Endodermal cell (in vitro differentiated cells): ENCODE results near the gene CDC16. TPM values are rescaled to one million over a fixed set of nuclear protein-coding genes. Genes with fewer than 3 reads are reported as not detected.

ENCODE experiments used
- DNase-seq: peaks from one replicate; pipeline ENCODE4 v3.0.0-alpha.2; 2017
- H3K27ac ChIP-seq: 2 replicates; pipeline ENCODE4 v1.5.1; 2013; ENCODE audit warnings: mild to moderate bottlenecking, low read depth, low read length, moderate library complexity
- H3K27me3 ChIP-seq: 2 replicates; pipeline ENCODE4 v1.6.1; 2013; ENCODE audit warnings: mild to moderate bottlenecking, low read length, moderate library complexity; ENCODE audit not compliant: insufficient read depth, control insufficient read depth, poor library complexity, severe bottlenecking
- H3K36me3 ChIP-seq: 2 replicates; pipeline ENCODE4 v1.7.0; 2013; ENCODE audit warnings: mild to moderate bottlenecking, low read length, moderate library complexity; ENCODE audit not compliant: control insufficient read depth, insufficient read depth
- H3K4me1 ChIP-seq: one replicate; pipeline ENCODE4 v1.7.0; 2013; ENCODE audit warnings: low read length; ENCODE audit not compliant: control insufficient read depth, insufficient read depth
- H3K4me3 ChIP-seq: 2 replicates; pipeline ENCODE4 v1.5.1; 2013; ENCODE audit warnings: mild to moderate bottlenecking, low read length, moderate library complexity
- H3K9ac ChIP-seq: 2 replicates; pipeline ENCODE4 v1.6.1; 2013; ENCODE audit warnings: mild to moderate bottlenecking, low read length, moderate library complexity; ENCODE audit not compliant: poor library complexity, severe bottlenecking; ENCODE audit errors: extremely low read depth
- H3K9me3 ChIP-seq: 2 replicates; pipeline ENCODE4 v1.6.1; 2013; ENCODE audit warnings: mild to moderate bottlenecking, low read length, moderate library complexity; ENCODE audit not compliant: control insufficient read depth
- H3K27ac Mint-ChIP-seq: 2 replicates; pipeline ENCODE4 v1.8.0; 2020; ENCODE audit warnings: mixed read lengths
- H3K27me3 Mint-ChIP-seq: 2 replicates; pipeline ENCODE4 v1.8.0; 2021; ENCODE audit warnings: mild to moderate bottlenecking, mixed read lengths; ENCODE audit not compliant: insufficient read depth
- H3K36me3 Mint-ChIP-seq: 2 replicates; pipeline ENCODE4 v1.8.0; 2020; ENCODE audit warnings: low read depth, mixed read lengths
- H3K4me1 Mint-ChIP-seq: 2 replicates; pipeline ENCODE4 v1.8.0; 2020; ENCODE audit warnings: mixed read lengths
- H3K4me3 Mint-ChIP-seq: 2 replicates; pipeline ENCODE4 v1.8.0; 2020; ENCODE audit warnings: mild to moderate bottlenecking, moderate library complexity, mixed read lengths
- H3K9me3 Mint-ChIP-seq: 2 replicates; pipeline ENCODE4 v1.8.0; 2020; ENCODE audit warnings: mild to moderate bottlenecking, mixed read lengths
- WGBS, 2 experiments: methylation state at CpG; one replicate each; pipeline versions ENCODE4 v1.1.5 to v1.1.7; 2013; ENCODE audit warnings: missing lambda C conversion rate in 2 of 2, mixed read lengths in 1 of 2; ENCODE audit not compliant: insufficient coverage in 1 of 2, insufficient read length in 1 of 2; 5-methylcytosine and 5-hydroxymethylcytosine counted together
- long read RNA-seq, 4 experiments: library from polyadenylated mRNA in 2 of 4; library from RNA in 1 of 4; library from capped mRNA in 1 of 4; stranded (forward) in 3 of 4; unstranded in 1 of 4; transcript quantifications; one replicate each; pipeline ENCODE4 v2.0.0, GENCODE V29; 2020 to 2021; ENCODE audit warnings: inconsistent platforms in 1 of 4
- polyA plus RNA-seq, 2 experiments: library from polyadenylated mRNA; stranded (reverse); fragments of 50-300 nt; gene quantifications; one replicate each; pipeline ENCODE4 v1.2.3, GENCODE V29; 2013
- total RNA-seq, 2 donors: library from RNA; stranded (reverse); fragmentation: NEBNext Ultra II Directional in 1 of 2; extraction: Animal tissue kit (Norgen Biotek cat#: 25700) in 1 of 2; gene quantifications; 2 replicates in 1 of 2; 3 replicates in 1 of 2; pipeline ENCODE4 v1.2.1, GENCODE V29; 2021
- TF ChIP-seq, protein P1 (sequence below): fragments of 200-600 bp; sonication (generic); conservative IDR thresholded peaks from 2 replicates; pipeline ENCODE4 v1.5.0; 2021; ENCODE audit warnings: antibody characterized with exemption, mild to moderate bottlenecking

The CDC16 gene, protein sequence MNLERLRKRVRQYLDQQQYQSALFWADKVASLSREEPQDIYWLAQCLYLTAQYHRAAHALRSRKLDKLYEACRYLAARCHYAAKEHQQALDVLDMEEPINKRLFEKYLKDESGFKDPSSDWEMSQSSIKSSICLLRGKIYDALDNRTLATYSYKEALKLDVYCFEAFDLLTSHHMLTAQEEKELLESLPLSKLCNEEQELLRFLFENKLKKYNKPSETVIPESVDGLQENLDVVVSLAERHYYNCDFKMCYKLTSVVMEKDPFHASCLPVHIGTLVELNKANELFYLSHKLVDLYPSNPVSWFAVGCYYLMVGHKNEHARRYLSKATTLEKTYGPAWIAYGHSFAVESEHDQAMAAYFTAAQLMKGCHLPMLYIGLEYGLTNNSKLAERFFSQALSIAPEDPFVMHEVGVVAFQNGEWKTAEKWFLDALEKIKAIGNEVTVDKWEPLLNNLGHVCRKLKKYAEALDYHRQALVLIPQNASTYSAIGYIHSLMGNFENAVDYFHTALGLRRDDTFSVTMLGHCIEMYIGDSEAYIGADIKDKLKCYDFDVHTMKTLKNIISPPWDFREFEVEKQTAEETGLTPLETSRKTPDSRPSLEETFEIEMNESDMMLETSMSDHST
- total RNA-seq = 10 to 100 TPM; 89.7 to 90.8 TPM
- polyA plus RNA-seq (2013, experiment 1 of 2) = 85.0 TPM
- polyA plus RNA-seq (2013, experiment 2 of 2) = 77.8 TPM
- long read RNA-seq, experiment 1, transcript CDC16-203 (18 exons, 2,203 nt) = major isoform, 7 of 29 reads
- long read RNA-seq, experiment 1, partial matches to known transcripts = 8 of 29 reads
- long read RNA-seq, experiment 1, other reads (novel, unspliced or antisense) = 12 of 29 reads
- long read RNA-seq, experiment 2, transcript CDC16-204 (19 exons, 2,211 nt) = minor isoform, 15 of 111 reads
- long read RNA-seq, experiment 2, transcript CDC16-203 (18 exons, 2,203 nt) = major isoform, 37 of 111 reads
- long read RNA-seq, experiment 2, partial matches to known transcripts = 25 of 111 reads
- long read RNA-seq, experiment 2, other reads (novel, unspliced or antisense) = 33 of 111 reads
- long read RNA-seq, experiment 3, transcript CDC16-203 (18 exons, 2,203 nt) = major isoform, 15 of 45 reads
- long read RNA-seq, experiment 3, partial matches to known transcripts = 13 of 45 reads
- long read RNA-seq, experiment 3, other reads (novel, unspliced or antisense) = 14 of 45 reads
- long read RNA-seq, experiment 4, partial matches to known transcripts = 3 of 8 reads
- long read RNA-seq, experiment 4, other reads (novel, unspliced or antisense) = 2 of 8 reads

DNA sequence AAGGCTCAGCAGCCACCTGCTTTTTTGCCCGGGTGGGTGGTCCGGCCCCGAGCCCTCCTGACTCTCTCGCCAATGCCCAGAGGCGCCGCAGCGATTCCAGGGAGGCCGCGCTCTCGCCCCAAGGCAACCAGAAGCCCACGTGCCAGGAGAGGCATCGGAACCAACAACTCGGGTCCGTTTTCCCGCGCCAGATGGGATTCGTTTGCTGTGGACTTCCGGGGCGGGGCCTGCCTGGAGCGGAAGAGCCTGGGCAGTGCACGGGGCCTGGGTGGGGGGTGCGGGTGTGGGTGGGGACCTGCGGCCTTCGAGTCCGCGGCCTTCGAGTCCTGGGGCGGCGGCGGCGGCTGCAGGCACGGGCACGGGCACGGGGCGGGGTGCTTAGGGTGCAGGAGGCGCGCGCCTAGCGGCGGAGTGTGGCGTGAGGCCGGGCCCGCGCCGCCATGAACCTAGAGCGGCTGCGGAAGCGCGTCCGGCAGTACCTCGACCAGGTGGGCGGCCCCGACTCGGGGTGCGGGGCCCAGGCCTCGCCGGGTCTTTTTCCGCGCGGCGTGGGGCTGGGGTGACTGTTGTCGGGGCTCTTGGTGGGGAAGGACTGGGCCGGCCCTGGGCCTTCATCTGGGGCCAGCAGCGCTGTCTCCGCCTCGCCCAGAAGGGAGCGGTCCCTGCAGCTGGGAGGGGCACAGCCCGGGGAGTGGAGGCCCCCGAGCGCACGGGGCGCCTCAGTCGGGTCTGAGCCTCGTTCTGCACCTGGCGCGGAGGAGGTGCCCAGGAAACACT lies at the start of gene CDC16:
Gene CDC16, plus strand, starts transcription at position 253 of the 777 bp plus-strand sequence. Its CDS starts 188 bp downstream, at position 441.
- WGBS, 2 experiments = 2 to 5% methylated on average over 16 to 75 of the region's 76 CpGs
- DNase-seq = peak; percentile 97

GRCh38 chr13:114185182-114185971 lies 49.3 kb upstream of the CDC16 start:
- H3K27ac Mint-ChIP-seq = no peak overlapping the region
- peaks cover 7% of the 10 kb centered on the region for H3K9me3 ChIP-seq
- no peaks in the 10 kb centered on the region for H3K36me3 Mint-ChIP-seq
- H3K4me1 Mint-ChIP-seq = no peaks in the 10 kb centered on the region
- no peaks in the 10 kb centered on the region for H3K36me3 ChIP-seq
- H3K27ac ChIP-seq = no peak overlapping the region
- no peaks in the 10 kb centered on the region for H3K4me1 ChIP-seq
- H3K27me3 Mint-ChIP-seq = peaks cover 4% of the 10 kb centered on the region
- H3K4me3 ChIP-seq = no peak overlapping the region
- no peaks in the 10 kb centered on the region for H3K9me3 Mint-ChIP-seq
- no peak for DNase-seq
- H3K4me3 Mint-ChIP-seq = no peak overlapping the region
- WGBS, 2 experiments = 92 to 100% methylated on average over 1 to 15 of the region's 15 CpGs
- TF ChIP-seq, protein P1, sequence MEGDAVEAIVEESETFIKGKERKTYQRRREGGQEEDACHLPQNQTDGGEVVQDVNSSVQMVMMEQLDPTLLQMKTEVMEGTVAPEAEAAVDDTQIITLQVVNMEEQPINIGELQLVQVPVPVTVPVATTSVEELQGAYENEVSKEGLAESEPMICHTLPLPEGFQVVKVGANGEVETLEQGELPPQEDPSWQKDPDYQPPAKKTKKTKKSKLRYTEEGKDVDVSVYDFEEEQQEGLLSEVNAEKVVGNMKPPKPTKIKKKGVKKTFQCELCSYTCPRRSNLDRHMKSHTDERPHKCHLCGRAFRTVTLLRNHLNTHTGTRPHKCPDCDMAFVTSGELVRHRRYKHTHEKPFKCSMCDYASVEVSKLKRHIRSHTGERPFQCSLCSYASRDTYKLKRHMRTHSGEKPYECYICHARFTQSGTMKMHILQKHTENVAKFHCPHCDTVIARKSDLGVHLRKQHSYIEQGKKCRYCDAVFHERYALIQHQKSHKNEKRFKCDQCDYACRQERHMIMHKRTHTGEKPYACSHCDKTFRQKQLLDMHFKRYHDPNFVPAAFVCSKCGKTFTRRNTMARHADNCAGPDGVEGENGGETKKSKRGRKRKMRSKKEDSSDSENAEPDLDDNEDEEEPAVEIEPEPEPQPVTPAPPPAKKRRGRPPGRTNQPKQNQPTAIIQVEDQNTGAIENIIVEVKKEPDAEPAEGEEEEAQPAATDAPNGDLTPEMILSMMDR = no peak
- H3K27me3 ChIP-seq = no peaks in the 10 kb centered on the region
- H3K9ac ChIP-seq = no peak overlapping the region

More for the DNA sequence above, at the start of gene CDC16:
- peak within 1 kb of the TSS; percentile 66 for H3K9ac ChIP-seq
- Mint-ChIP-seq H3K4me3 (peak within 1 kb of the TSS; percentile 77), H3K27ac (peak within 1 kb of the TSS; percentile 48), H3K9me3 (peaks cover 4% of the 10 kb centered on the region), H3K4me1 (peaks cover 33% of the 10 kb centered on the region), H3K27me3 (peaks cover 2% of the 10 kb centered on the region), H3K36me3 (peaks cover 25% of the 10 kb centered on the region)
- H3K27me3 ChIP-seq = no peaks in the 10 kb centered on the region
- peaks cover 8% of the 10 kb centered on the region for H3K9me3 ChIP-seq
- TF ChIP-seq, protein P1 = peak; percentile 51
- peaks cover 2% of the 10 kb centered on the region for H3K4me1 ChIP-seq
- H3K4me3 ChIP-seq = peak within 1 kb of the TSS; percentile 93
- peaks cover 27% of the 10 kb centered on the region for H3K36me3 ChIP-seq
- H3K27ac ChIP-seq = peak within 1 kb of the TSS; percentile 33
